Raji (cell line): Measurements from ENCODE around the gene RAMACL.

Experiments used
- POLR2A ChIP-seq: IDR thresholded peaks from 2 replicates; pipeline ENCODE4 v1.6.1; 2011; ENCODE audit warnings: low read depth, low read length, control low read depth; ENCODE audit not compliant: insufficient read depth

Gene RAMACL

DNA sequence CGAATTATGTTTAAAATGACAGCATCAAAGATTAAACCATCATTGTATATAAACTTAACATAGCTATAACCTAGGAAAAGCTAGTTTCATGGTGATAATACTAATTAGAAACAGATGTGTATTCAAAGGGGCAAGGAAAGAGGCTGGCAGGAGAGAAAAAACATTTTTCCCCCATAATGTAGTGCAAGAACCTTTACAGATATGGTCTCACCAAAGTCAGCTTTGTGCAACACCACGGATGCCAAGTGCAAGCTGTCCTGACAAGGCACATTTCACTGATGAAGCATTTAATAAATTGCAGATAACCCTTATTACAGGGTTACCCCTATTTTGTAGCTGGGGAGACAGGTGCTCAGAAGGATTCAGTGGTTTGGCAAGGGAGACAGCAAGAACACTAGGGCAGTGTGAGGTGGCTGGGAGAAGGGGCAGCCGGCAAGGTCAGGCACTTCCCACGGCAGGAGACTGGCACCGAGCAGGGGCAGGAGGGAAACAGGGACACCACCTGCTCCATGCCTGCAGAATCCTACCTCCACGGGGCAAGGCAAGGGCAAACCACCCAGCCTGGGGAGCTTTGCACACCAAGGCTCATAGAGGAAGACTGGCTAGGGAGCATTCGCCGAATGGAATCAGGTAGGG, 34.1 kb upstream of the RAMACL start:
- TF ChIP-seq POLR2A: no peak

- TF ChIP-seq POLR2A: no peak
Measured at GRCh38 chr6:166619912-166620311, 33.4 kb upstream of the RAMACL start.

DNA sequence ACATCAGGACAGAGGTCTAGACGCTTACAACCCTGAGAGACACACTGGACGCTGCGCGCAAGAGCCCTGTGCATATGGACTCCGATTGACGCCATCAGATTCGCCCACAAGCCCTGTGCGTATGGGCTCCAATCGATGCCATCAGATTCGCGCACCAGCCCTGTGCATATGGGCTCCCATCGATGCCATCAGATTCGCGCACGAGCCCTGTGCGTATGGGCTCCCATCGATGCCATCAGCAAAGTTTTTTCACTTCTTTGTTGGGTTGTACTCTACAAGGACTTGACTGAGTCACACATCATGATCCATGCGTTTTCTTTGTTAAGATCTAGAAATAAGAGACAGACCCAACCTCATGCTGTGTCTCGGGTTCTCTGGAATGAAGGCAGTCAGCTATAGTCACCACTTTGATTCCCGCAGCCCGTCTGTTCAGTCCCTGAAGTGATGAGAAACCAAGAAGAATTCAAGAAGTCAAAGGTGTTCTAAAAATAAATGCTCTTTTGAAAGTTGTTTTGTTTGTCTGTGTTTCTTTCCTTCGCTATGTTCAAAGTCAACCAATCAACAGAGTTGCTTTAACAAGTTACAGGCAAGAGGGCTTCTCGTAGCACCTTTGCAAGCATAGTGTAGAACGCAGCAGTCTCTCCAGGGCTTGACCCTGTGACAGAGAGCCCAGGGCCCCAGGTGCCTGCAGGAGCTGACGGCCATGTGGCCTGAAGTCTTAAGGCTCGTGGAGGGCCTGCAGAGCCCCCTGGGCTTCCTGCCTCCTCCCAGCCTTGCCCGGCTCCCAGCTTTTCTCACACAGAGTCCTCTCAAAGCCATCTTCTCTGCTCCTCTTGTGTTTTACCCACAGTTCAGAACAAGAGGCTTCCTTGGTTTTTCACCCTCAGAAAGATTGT, 32.6 kb upstream of the RAMACL start:
- no peak for TF ChIP-seq POLR2A

GRCh38 chr6:166618251-166618650, 31.8 kb upstream of the RAMACL start:
- no peak for TF ChIP-seq POLR2A

DNA sequence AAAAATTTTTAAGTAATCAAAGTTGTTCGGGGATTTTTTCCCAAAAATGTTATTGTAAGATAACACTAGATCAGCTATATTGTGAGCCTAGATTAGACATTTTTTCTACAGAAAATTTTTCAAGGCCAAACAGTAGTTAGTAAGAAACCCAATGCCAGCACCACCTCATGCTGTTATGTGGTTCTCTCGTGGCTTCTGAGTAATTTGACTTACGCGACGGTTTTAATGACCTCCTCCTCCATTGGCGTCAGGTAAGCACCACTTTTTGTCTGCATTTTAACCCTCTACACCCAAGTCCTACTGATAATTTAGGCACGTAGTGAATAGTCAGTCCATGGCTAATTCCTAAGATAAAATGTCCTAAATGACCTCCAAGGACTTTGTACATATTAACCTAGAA, 30.9 kb upstream of the RAMACL start:
- no peak for TF ChIP-seq POLR2A

DNA sequence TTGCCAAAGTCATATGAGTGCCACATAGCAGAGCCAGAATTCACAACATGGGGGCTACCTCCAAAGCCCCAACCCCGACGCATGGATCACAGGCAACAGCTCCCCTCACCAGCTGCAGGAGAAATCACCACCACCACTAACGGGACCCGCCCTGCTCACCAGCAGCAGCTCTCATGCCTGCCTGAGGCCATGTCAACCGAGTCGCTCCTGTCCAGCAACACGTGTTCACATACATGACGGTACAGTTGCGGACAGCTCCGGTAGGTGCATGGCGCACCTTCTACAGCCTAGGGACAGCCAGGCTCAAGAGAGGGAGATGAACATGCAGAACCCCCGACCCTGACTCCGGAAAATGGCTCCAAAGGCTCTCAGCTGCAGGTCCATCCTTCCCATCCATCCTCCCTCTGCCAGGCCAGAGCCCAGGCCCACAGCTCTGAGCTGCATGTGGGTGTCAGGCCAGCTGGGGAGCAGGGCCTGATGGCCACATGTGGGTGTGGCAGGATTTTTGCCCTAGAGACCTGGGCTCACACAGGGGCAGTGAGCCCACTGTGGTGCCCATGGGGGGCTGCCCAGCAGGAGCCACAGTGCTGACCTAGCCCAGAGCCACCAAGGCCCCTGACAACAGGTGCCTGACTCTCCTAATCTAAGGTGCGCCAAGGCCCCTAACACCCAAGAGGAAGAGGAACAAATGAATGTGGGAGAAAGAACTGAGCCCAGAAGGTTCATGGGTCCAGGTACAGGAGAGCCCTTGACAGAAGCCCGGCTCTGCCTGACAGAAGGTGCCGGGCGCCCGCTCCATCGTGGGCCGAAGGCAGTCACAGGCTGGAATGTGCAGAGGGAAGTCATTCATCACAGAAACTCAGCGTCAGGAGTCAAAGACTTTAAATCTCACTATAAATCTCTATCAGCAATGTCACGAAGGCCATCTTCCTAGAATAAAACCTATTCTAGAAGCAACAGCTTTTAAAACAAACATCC, 30.1 kb upstream of the RAMACL start:
- TF ChIP-seq POLR2A: no peak

DNA sequence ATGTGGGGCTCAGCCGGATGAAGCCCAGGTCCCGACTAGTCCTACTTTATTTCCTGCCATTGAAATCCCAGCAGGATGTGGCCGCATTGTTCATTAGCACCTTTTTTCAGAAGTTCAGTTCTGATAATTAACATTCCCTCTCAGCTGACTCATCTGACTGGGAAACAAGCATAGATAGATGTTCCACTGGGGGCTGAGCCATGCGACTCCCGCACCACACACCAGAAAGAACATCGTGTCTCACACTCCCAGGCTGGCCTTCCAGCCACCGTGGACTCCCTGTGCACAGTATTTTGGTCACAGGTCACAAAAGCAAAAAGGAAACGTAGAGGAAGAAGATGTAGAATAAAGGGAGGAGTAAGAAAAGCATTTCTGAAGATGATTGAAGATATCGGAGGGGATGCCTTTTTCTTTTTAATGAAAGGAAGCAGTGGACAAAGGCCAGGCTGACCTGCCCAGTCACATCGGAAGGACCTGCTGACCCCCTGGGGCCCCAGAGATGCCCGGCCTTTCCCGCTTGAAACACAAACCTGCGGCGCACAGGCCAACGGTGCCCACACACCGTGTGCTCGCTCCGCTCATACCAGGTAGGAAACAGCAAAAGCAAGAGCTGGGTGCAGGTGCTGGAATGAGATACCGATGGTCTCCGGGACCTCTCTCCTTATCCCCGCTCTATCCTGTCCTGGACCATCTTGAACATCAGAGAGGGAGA, 28.7 kb upstream of the RAMACL start:
- no peak for TF ChIP-seq POLR2A

DNA sequence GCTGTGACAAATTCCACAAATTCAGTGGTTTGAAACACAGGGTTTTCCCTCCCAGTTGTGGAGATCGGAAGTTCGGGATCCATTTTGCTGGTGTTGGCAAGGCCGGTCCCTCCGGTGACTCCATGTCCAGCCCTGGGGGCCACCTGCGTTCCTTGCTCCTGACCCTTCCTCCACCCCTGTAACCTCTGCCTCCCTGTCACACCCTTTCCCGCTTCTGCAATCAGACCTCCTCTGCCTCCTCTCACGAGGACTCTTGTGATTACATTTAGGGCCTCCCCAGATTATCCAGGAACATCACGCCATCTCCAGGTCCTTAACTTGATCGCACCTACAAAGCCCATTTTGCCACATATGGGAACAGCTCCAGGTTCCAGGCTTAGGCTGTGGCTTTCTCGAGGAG, 28.1 kb upstream of the RAMACL start:
- no peak for TF ChIP-seq POLR2A

DNA sequence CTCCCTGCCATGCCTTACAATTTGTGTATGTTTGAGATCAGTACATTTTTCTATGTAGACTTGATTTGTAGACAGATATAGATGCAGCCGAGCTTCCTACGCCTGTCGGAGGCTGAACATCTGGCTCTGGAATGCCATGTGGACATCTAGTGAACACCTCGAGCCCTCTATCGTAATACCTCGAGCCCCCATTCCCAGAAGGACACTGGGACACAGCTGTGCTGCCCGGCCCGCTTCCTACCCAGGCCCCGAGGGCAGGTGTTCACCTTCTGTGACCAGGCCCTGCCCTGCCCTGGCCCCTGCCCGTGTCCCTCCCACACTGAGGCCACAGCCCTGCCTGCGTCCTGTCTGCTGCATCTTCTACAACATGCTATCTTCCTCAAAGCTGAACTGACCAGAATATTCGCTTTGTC, 27.7 kb upstream of the RAMACL start:
- no peak for TF ChIP-seq POLR2A

- no peak for TF ChIP-seq POLR2A
Measured at GRCh38 chr6:166613027-166613426, 26.5 kb upstream of the RAMACL start.

- no peak for TF ChIP-seq POLR2A
Measured at GRCh38 chr6:166612471-166612881, 26.0 kb upstream of the RAMACL start.

- TF ChIP-seq POLR2A: no peak
Measured at GRCh38 chr6:166611631-166612030, 25.2 kb upstream of the RAMACL start.

DNA sequence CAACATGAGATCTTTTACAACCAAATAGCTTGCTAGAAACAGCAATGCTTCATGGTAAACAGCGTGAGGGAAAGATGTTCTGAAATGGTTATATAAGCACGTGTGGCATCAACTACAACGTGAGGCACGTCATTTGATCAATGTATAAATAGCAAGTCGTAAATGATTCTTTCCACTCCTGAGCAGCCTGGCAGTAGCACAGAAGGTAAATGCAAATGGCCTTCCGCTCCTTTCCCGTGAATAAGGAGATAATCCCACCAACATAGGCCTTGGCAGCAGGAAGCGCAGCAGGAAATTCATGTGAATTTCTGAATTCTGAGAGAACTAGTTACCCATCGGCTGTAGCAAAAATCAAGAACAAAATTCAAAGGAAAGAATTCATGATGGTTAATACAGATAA, 23.6 kb upstream of the RAMACL start:
- TF ChIP-seq POLR2A: no peak

DNA sequence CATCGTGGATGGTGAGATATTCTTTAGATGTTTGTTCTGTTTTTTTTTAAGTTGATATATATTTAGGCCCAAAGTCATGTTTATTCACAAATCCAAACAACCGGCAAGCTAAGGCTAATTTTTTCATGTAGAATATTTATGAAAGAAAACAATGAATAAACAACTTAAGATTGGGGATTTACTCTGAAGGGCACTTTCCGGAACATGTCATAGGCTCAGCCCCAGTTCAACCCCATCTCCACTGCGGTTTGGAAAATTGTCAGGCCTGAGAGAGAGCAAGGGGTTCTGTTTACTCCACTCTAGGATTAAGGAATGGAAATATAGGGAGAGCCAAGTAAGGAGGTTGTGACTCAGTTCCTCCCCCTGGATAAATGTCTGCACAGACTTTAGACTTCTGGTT, 22.3 kb upstream of the RAMACL start:
- TF ChIP-seq POLR2A: no peak

DNA sequence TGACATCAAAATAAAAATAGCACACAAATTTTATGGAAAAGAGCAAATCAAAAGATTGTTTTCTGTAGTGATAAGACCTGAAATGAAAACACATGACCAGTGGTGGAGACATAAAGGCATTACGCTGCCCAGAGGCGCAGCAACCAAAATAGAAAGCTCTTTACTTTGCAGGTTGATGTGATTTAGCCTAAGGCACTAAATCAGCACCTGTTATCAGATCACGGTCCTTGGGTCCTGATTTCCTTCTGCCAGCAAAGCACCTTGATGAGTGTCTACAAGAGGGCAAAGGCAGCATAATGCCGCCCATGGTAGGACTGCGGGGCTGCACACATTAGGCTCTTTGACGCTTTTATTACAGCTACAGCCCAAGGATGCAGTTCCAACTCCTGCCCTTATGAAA, 19.3 kb upstream of the RAMACL start:
- TF ChIP-seq POLR2A: no peak
